Osteoblast (primary cell): ENCODE data around the gene SLC8A2. TPM values are rescaled to one million over a fixed set of nuclear protein-coding genes. Genes with fewer than 3 reads are reported as not detected.

Source experiments
- DNase-seq: peaks from one replicate; pipeline ENCODE4 v3.0.0; 2011; ENCODE audit warnings: low spot score, mixed read lengths; ENCODE audit not compliant: insufficient read length; ENCODE audit errors: missing footprints
- H2AFZ ChIP-seq: 2 replicates; pipeline ENCODE4 v1.6.0; 2011; ENCODE audit warnings: mild to moderate bottlenecking, low read length
- H3K27ac ChIP-seq: 2 replicates; pipeline ENCODE4 v1.5.1; 2011; ENCODE audit warnings: mild to moderate bottlenecking, low read depth, low read length, moderate library complexity
- H3K27me3 ChIP-seq: 2 replicates; pipeline ENCODE4 v1.6.0; 2012; ENCODE audit warnings: mild to moderate bottlenecking, control low read depth, inconsistent platforms, low read length, moderate library complexity; ENCODE audit not compliant: insufficient read depth
- H3K36me3 ChIP-seq: 2 replicates; pipeline ENCODE4 v1.5.1; 2011; ENCODE audit warnings: mild to moderate bottlenecking, low read length, control low read depth, moderate library complexity; ENCODE audit not compliant: insufficient read depth
- H3K4me1 ChIP-seq: 2 replicates; pipeline ENCODE4 v1.5.1; 2011; ENCODE audit warnings: mild to moderate bottlenecking, low read length, control low read depth, moderate library complexity; ENCODE audit not compliant: insufficient read depth
- H3K4me2 ChIP-seq: 2 replicates; pipeline ENCODE4 v1.6.0; 2011; ENCODE audit warnings: mild to moderate bottlenecking, low read length; ENCODE audit not compliant: insufficient read depth
- H3K4me3 ChIP-seq: fragments of 200-600 bp; sonication (generic); 3 replicates; pipeline ENCODE4 v1.5.1; 2012; ENCODE audit warnings: mild to moderate bottlenecking, low read length, inconsistent platforms; ENCODE audit not compliant: insufficient read depth
- H3K79me2 ChIP-seq: 2 replicates; pipeline ENCODE4 v1.6.0; 2012; ENCODE audit warnings: mild to moderate bottlenecking, low read length, control low read depth, inconsistent platforms; ENCODE audit not compliant: insufficient read depth
- H3K9me3 ChIP-seq: 2 replicates; pipeline ENCODE4 v1.5.1; 2011; ENCODE audit warnings: low read depth, low read length, control low read depth
- H4K20me1 ChIP-seq: 2 replicates; pipeline ENCODE4 v1.6.0; 2012; ENCODE audit warnings: mild to moderate bottlenecking, low read length, control low read depth; ENCODE audit not compliant: insufficient read depth
- total RNA-seq: library from RNA; depleted of rRNA; stranded (reverse); fragments of >200 nt; gene quantifications from 2 replicates; pipeline ENCODE4 v1.2.3, GENCODE V29; 2012
- TF ChIP-seq, protein P1 (sequence below): IDR thresholded peaks from 2 replicates; pipeline ENCODE4 v1.5.1; 2011; ENCODE audit warnings: mild to moderate bottlenecking, low read depth, low read length, moderate library complexity; ENCODE audit errors: extremely low read depth

SLC8A2 gene
- total RNA-seq, 1 donor, result 0.36 TPM

DNA sequence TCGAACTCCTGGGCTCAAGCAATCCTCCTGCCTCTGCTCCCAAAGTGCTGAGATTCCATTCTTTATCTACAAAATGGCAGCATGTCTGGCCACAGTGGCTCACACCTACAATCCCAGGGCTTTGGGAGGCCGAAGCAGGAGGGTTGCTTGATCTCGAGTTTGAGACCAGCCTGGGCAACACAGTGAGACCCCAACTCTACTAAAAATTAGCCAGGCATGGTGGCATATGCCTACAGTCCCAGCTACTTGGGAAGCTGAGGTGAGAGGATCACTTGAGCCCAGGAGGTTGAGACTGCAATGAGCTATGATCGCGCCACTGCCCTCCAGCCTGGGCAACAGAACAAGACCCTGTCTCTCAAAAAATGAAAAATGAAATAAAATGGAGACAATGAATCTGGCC lies 37.0 kb upstream of the SLC8A2 start:
- Histone ChIP-seq H3K4me1 (peaks cover 45% of the 10 kb centered on the region), H3K9me3 (no peaks in the 10 kb centered on the region), H4K20me1 (peaks cover 77% of the 10 kb centered on the region), H3K27me3 (no peaks in the 10 kb centered on the region), H2AFZ (no peak overlapping the region), H3K79me2 (peaks cover 99% of the 10 kb centered on the region), H3K4me2 (no peak overlapping the region), H3K36me3 (peaks cover 16% of the 10 kb centered on the region), H3K4me3 (no peak overlapping the region), H3K27ac (no peak overlapping the region)
- DNase-seq, result no peak
- TF ChIP-seq, protein P1, sequence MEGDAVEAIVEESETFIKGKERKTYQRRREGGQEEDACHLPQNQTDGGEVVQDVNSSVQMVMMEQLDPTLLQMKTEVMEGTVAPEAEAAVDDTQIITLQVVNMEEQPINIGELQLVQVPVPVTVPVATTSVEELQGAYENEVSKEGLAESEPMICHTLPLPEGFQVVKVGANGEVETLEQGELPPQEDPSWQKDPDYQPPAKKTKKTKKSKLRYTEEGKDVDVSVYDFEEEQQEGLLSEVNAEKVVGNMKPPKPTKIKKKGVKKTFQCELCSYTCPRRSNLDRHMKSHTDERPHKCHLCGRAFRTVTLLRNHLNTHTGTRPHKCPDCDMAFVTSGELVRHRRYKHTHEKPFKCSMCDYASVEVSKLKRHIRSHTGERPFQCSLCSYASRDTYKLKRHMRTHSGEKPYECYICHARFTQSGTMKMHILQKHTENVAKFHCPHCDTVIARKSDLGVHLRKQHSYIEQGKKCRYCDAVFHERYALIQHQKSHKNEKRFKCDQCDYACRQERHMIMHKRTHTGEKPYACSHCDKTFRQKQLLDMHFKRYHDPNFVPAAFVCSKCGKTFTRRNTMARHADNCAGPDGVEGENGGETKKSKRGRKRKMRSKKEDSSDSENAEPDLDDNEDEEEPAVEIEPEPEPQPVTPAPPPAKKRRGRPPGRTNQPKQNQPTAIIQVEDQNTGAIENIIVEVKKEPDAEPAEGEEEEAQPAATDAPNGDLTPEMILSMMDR, result no peak

DNA sequence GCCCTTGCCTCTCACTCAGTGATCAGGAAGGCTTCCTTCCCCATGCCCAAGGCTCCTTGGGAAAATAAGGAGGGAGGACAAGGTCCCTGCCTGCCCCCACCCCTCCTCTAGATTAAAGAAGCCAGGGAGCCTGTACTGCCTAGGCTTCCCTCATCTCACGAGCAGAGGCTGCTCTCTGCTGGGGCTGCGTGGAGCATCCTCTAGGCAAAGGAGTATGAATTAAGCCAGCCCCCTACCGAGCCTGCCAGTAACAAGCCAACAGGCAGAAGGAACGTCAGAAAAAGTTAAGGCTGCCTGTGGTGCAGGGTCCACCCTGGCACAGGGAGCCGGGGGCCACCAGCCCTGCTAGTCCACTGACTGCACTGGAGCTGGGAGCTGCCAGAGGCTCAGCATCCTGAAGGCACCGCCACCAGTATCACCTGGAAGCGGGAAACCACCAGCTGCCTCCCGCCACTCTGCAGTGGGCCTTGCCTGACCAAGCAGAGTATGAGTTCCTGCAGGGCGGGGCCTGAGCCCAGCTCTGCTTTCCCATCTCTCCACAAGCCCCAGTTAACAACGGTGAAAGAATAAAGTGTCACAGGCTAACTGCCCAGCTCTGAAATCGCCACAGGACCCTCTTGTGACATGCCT lies 36.3 kb upstream of the SLC8A2 start:
- H3K9me3 ChIP-seq, result no peaks in the 10 kb centered on the region
- peaks cover 38% of the 10 kb centered on the region for H3K4me1 ChIP-seq
- no peaks in the 10 kb centered on the region for H3K27me3 ChIP-seq
- TF ChIP-seq, protein P1, result no peak
- no peak overlapping the region for H3K27ac ChIP-seq
- H3K4me2 ChIP-seq, result no peak overlapping the region
- H4K20me1 ChIP-seq, result peaks cover 73% of the 10 kb centered on the region
- H3K4me3 ChIP-seq, result no peak overlapping the region
- H3K36me3 ChIP-seq, result peaks cover 23% of the 10 kb centered on the region
- peaks cover 99% of the 10 kb centered on the region for H3K79me2 ChIP-seq
- DNase-seq, result peak; percentile 36
- no peak overlapping the region for H2AFZ ChIP-seq

DNA sequence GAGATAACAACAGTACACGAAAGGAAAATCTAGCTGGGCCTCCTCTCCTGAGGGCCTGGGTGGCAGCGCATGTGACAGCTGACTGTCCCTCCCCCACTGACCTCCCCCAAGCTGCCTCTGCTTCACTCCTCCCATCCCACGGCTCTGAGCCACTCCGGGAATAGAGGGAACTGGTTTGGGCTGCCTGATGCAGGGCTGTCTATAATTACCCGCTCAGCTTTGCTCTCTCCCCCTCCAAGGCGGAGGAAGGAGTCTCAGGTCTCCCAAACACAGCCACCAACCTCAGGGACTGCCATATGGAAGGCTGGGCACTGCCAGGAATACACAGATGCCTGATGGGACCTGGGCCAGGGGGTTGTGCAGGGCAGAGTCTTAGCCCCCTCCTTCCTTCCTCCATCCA lies 35.3 kb upstream of the SLC8A2 start:
- Histone ChIP-seq H3K4me1 (peaks cover 28% of the 10 kb centered on the region), H3K27ac (no peak overlapping the region)

DNA sequence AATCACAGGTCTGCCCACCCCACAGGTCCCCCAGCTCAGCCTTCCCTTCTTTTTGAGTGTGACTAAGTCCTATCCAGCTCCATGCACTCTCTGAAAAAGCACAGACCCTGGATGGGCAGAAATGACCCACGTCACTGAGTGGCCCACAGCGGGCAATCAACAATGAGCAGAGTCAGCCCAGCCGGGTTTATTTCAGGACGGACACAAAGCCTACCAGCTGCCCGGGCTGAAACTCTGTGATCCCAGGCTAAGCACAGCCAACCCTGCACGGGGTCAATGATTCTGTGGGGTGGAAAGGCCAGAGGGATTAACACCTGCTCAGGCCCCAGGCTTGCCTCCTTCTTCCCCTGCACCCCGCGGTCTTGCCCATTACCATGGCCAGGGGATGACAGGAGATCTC lies 34.8 kb upstream of the SLC8A2 start:
- TF ChIP-seq, protein P1, result no peak
- H3K36me3 ChIP-seq, result peaks cover 32% of the 10 kb centered on the region
- H3K4me1 ChIP-seq, result peaks cover 25% of the 10 kb centered on the region
- H4K20me1 ChIP-seq, result peaks cover 68% of the 10 kb centered on the region
- H3K4me2 ChIP-seq, result no peak overlapping the region
- H3K4me3 ChIP-seq, result no peak overlapping the region
- peaks cover 91% of the 10 kb centered on the region for H3K79me2 ChIP-seq
- H2AFZ ChIP-seq, result no peak overlapping the region
- no peaks in the 10 kb centered on the region for H3K27me3 ChIP-seq
- no peak for DNase-seq
- no peaks in the 10 kb centered on the region for H3K9me3 ChIP-seq
- no peak overlapping the region for H3K27ac ChIP-seq

More for the DNA sequence above, 35.3 kb upstream of the SLC8A2 start:
- TF ChIP-seq, protein P1, result no peak
- H2AFZ ChIP-seq, result no peak overlapping the region
- H3K27me3 ChIP-seq, result no peaks in the 10 kb centered on the region
- no peak overlapping the region for H3K4me3 ChIP-seq
- no peaks in the 10 kb centered on the region for H3K9me3 ChIP-seq
- DNase-seq, result no peak
- H3K4me2 ChIP-seq, result no peak overlapping the region
- H3K79me2 ChIP-seq, result peaks cover 97% of the 10 kb centered on the region
- H4K20me1 ChIP-seq, result peaks cover 70% of the 10 kb centered on the region
- H3K36me3 ChIP-seq, result peaks cover 32% of the 10 kb centered on the region
